Keratinocyte (primary cell): ENCODE measurements around the gene AOX1. TPM values are rescaled to one million over a fixed set of nuclear protein-coding genes. Genes with fewer than 3 reads are reported as not detected.

Source experiments
- DNase-seq: peaks from one replicate; pipeline ENCODE4 v3.0.0-alpha.2; 2011; ENCODE audit warnings: low read depth, missing footprints, low spot score
- FAIRE-seq: peaks from 2 replicates; lab custom pipeline; 2011; peaks lifted over from hg19 to GRCh38; lab: Jason Lieb, UNC
- H2AFZ ChIP-seq: 2 replicates; pipeline ENCODE4 v1.6.0; 2012; ENCODE audit warnings: low read length, control low read depth, inconsistent platforms; ENCODE audit not compliant: control insufficient read depth
- H3K27ac ChIP-seq: 2 replicates; pipeline ENCODE4 v1.5.1; 2011; ENCODE audit warnings: low read length; ENCODE audit not compliant: control insufficient read depth, insufficient read depth
- H3K27me3 ChIP-seq: 3 replicates; pipeline ENCODE4 v1.6.0; 2011; ENCODE audit warnings: low read length; ENCODE audit not compliant: control insufficient read depth, insufficient read depth; ENCODE audit errors: extremely low read depth
- H3K36me3 ChIP-seq, 2 experiments: 2 replicates in 1 of 2; 3 replicates in 1 of 2; pipeline ENCODE4 v1.5.1; 2011; ENCODE audit warnings: low read length in 2 of 2, mild to moderate bottlenecking in 1 of 2; ENCODE audit not compliant: control insufficient read depth in 2 of 2, insufficient read depth in 2 of 2; ENCODE audit errors: extremely low read depth in 1 of 2
- H3K4me1 ChIP-seq: 3 replicates; pipeline ENCODE4 v1.5.1; 2011; ENCODE audit warnings: low read length; ENCODE audit not compliant: control insufficient read depth, insufficient read depth; ENCODE audit errors: extremely low read depth
- H3K4me2 ChIP-seq: 3 replicates; pipeline ENCODE4 v1.6.0; 2011; ENCODE audit warnings: low read depth, low read length; ENCODE audit not compliant: control insufficient read depth, insufficient read depth; ENCODE audit errors: extremely low read depth
- H3K4me3 ChIP-seq, 3 experiments: fragments of 200-600 bp in 1 of 3; sonication (generic) in 1 of 3; 2 replicates in 2 of 3; 3 replicates in 1 of 3; pipeline ENCODE4 v1.5.1; 2011 to 2016; ENCODE audit warnings: low read length in 3 of 3, mild to moderate bottlenecking in 3 of 3, control low read depth in 2 of 3, inconsistent platforms in 1 of 3, low read depth in 1 of 3, mixed read lengths in 1 of 3, mixed run types in 1 of 3, moderate library complexity in 1 of 3; ENCODE audit not compliant: control insufficient read depth in 2 of 3, insufficient read depth in 2 of 3; ENCODE audit errors: extremely low read depth in 1 of 3
- H3K79me2 ChIP-seq: 2 replicates; pipeline ENCODE4 v1.6.0; 2012; ENCODE audit warnings: low read length; ENCODE audit not compliant: control insufficient read depth, insufficient read depth
- H3K9ac ChIP-seq: 3 replicates; pipeline ENCODE4 v1.6.0; 2011; ENCODE audit warnings: low read length; ENCODE audit not compliant: control insufficient read depth, insufficient read depth; ENCODE audit errors: extremely low read depth
- H3K9me1 ChIP-seq: 3 replicates; pipeline ENCODE4 v1.6.0; 2011; ENCODE audit warnings: low read length; ENCODE audit not compliant: control insufficient read depth, insufficient read depth; ENCODE audit errors: extremely low read depth
- H3K9me3 ChIP-seq: 2 replicates; pipeline ENCODE4 v1.5.1; 2012; ENCODE audit warnings: low read depth, low read length; ENCODE audit not compliant: control insufficient read depth
- H4K20me1 ChIP-seq: 3 replicates; pipeline ENCODE4 v1.6.0; 2011; ENCODE audit warnings: low read length; ENCODE audit not compliant: control insufficient read depth, insufficient read depth; ENCODE audit errors: extremely low read depth
- CTCF ChIP-seq, 3 experiments: IDR thresholded peaks in 1 of 3; conservative IDR thresholded peaks in 1 of 3; optimal IDR thresholded peaks in 1 of 3; 2 replicates in 2 of 3; 3 replicates in 1 of 3; pipeline versions ENCODE3 to v1.5.1; 2011; ENCODE audit warnings: low read length in 3 of 3, mild to moderate bottlenecking in 3 of 3, moderate library complexity in 2 of 3, control low read depth in 1 of 3, inconsistent platforms in 1 of 3; ENCODE audit not compliant: insufficient read depth in 2 of 3; ENCODE audit errors: extremely low read depth in 1 of 3
- EZH2 ChIP-seq: IDR thresholded peaks from one replicate; pipeline ENCODE4 v1.6.1; 2012; ENCODE audit warnings: inconsistent platforms, mild to moderate bottlenecking, low read length, moderate library complexity
- dilution Hi-C: fragments of 300-500 bp; cut with MboI; formaldehyde crosslinking; loops from one replicate; pipeline ENCODE4 v1.7.0; 2020; ENCODE audit warnings: low sequenced_read_pairs; ENCODE audit not compliant: extremely low pct_ligation_motif_present
- polyA plus RNA-seq, 5 experiments: library from polyadenylated mRNA; depleted of rRNA in 3 of 5; stranded (reverse) in 3 of 5; stranded (forward) in 1 of 5; unstranded in 1 of 5; fragments of >200 nt; gene quantifications; 1 replicate in 1 of 5; 2 replicates in 3 of 5; 3 replicates in 1 of 5; pipeline versions ENCODE4 v1.2.1 to v1.2.3, GENCODE V29; 2011 to 2012; ENCODE audit warnings: missing spikeins in 2 of 5, low read depth in 1 of 5, low replicate concordance in 1 of 5

The AOX1 gene
- polyA plus RNA-seq, 1 donor (not counting 4 experiments of a cell fraction or from before 2014, with no cell fraction given) = 12.2 TPM

DNA sequence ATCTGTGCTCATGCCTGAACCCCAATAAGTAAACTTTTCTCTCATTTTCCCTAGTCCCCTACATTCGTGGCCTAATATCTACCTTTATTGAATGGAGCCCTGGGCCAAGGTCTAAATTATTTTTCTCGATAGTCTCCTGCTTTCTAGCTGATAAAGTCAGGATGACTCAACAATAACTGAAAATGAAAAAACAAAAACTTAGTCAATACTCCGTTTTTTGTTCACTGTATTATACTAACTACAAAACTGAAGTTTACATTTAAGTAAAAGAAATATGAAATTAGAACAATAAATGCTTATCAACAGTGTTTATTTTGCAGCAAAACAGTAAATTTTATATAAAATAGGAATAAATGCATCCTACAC lies 32.2 kb downstream of the AOX1 start:
- Histone ChIP-seq H3K36me3 (no peaks in the 10 kb centered on the region), H2AFZ (no peak overlapping the region), H3K79me2 (no peaks in the 10 kb centered on the region), H3K9me1 (no peaks in the 10 kb centered on the region), H3K9me3 (no peaks in the 10 kb centered on the region), H3K4me1 (peaks cover 24% of the 10 kb centered on the region), H4K20me1 (no peaks in the 10 kb centered on the region), H3K4me3 (no peak overlapping the region), H3K9ac (no peak overlapping the region), H3K27me3 (no peaks in the 10 kb centered on the region), H3K4me2 (no peak overlapping the region), H3K27ac (no peak overlapping the region)
- DNase-seq = no peak
- no peak for FAIRE-seq
- dilution Hi-C loops = no loop called here
- TF ChIP-seq EZH2 = no peak
- no peak for TF ChIP-seq CTCF (optimal IDR thresholded peaks at IDR 0.05 in 1 of 3, IDR thresholded peaks at IDR 0.05 in 1 of 3, conservative IDR thresholded peaks at IDR 0.05 in 1 of 3; ENCODE audit: extremely low read depth in 1 of 3, insufficient read depth in 2 of 3, low read length in 3 of 3)

GRCh38 chr2:200618590-200619021 lies 32.8 kb downstream of the AOX1 start:
- H3K4me1 ChIP-seq = peaks cover 20% of the 10 kb centered on the region
- H3K27me3 ChIP-seq = no peaks in the 10 kb centered on the region
- no peak overlapping the region for H3K9ac ChIP-seq
- H3K4me2 ChIP-seq = no peak overlapping the region
- dilution Hi-C loops = no loop called here
- H3K9me1 ChIP-seq = no peaks in the 10 kb centered on the region
- H3K36me3 ChIP-seq = no peaks in the 10 kb centered on the region
- H2AFZ ChIP-seq = no peak overlapping the region
- no peaks in the 10 kb centered on the region for H4K20me1 ChIP-seq
- H3K79me2 ChIP-seq = no peaks in the 10 kb centered on the region
- H3K4me3 ChIP-seq = no peak overlapping the region
- no peak for TF ChIP-seq EZH2
- peak in 1 of 3 experiments; percentile 35 for TF ChIP-seq CTCF (optimal IDR thresholded peaks at IDR 0.05 in 1 of 3, IDR thresholded peaks at IDR 0.05 in 1 of 3, conservative IDR thresholded peaks at IDR 0.05 in 1 of 3; ENCODE audit: extremely low read depth in 1 of 3, insufficient read depth in 2 of 3, low read length in 3 of 3)
- DNase-seq (no peak), FAIRE-seq (no peak)
- H3K9me3 ChIP-seq = no peaks in the 10 kb centered on the region
- H3K27ac ChIP-seq = no peak overlapping the region
